DMS79 treated with DMSO at 0.1 percent for 48 hours (cell line): ENCODE results near the gene STEAP1B.
"Not testable (repeated sequence)": the region's sequence is repeated elsewhere in the genome, so short reads cannot be mapped to it uniquely, and the experiment has no call there.

Experiments
- DNase-seq: peaks from one replicate; lab custom pipeline; 2025; lab: John Stamatoyannopoulos, UW

Gene STEAP1B

GRCh38 chr7:22496912-22497311 is 3.1 kb downstream of the STEAP1B start:
- not testable (repeated sequence) for DNase-seq

- DNase-seq = not testable (repeated sequence)
Observed at GRCh38 chr7:22496296-22496888, 3.6 kb downstream of the STEAP1B start.

- DNase-seq = not testable (repeated sequence)
Observed at GRCh38 chr7:22493160-22493925, 6.6 kb downstream of the STEAP1B start.

GRCh38 chr7:22488643-22489462 is 11.1 kb downstream of the STEAP1B start:
- peak; percentile 59 for DNase-seq

- no peak for DNase-seq
Observed at GRCh38 chr7:22487978-22488642, 11.9 kb downstream of the STEAP1B start.

GRCh38 chr7:22486597-22486996 is 13.4 kb downstream of the STEAP1B start:
- DNase-seq = no peak

- no peak for DNase-seq
Observed at GRCh38 chr7:22485189-22485588, 14.8 kb downstream of the STEAP1B start.

- DNase-seq = no peak
Observed at GRCh38 chr7:22482503-22482902, 17.5 kb downstream of the STEAP1B start.

GRCh38 chr7:22481726-22482125 is 18.3 kb downstream of the STEAP1B start:
- DNase-seq = no peak

- peak; percentile 79 for DNase-seq
Observed at GRCh38 chr7:22480523-22481075, 19.4 kb downstream of the STEAP1B start.

- no peak for DNase-seq
Observed at GRCh38 chr7:22477876-22478450, 22.0 kb downstream of the STEAP1B start.

GRCh38 chr7:22477262-22477661 is 22.7 kb downstream of the STEAP1B start:
- DNase-seq = no peak

GRCh38 chr7:22476824-22477223 is 23.2 kb downstream of the STEAP1B start:
- DNase-seq = no peak

GRCh38 chr7:22474645-22475044 is 25.3 kb downstream of the STEAP1B start:
- DNase-seq = no peak

- DNase-seq = no peak
Observed at GRCh38 chr7:22470981-22471380, 29.0 kb downstream of the STEAP1B start.

- no peak for DNase-seq
Observed at GRCh38 chr7:22469371-22470143, 30.4 kb downstream of the STEAP1B start.

GRCh38 chr7:22468609-22469008 is 31.4 kb downstream of the STEAP1B start:
- no peak for DNase-seq

- DNase-seq = no peak
Observed at GRCh38 chr7:22464299-22464698, 35.7 kb downstream of the STEAP1B start.

- DNase-seq = no peak
Observed at GRCh38 chr7:22460363-22460988, 39.5 kb downstream of the STEAP1B start.

GRCh38 chr7:22457471-22457870 is 42.5 kb downstream of the STEAP1B start:
- no peak for DNase-seq
